HL-60 (cell line): Measurements from ENCODE around the gene CSNK1G1.

Experiments used
- DNase-seq, 2 experiments: peaks; one replicate each; pipeline ENCODE4 v3.0.0-alpha.2; 2010 to 2020; ENCODE audit warnings: low read depth in 1 of 2, low spot score in 1 of 2
- H3K27ac ChIP-seq: fragments of 250-450 bp; sonication (Bioruptor Pico); replicated peaks from 2 replicates; pipeline ENCODE4 v1.5.1; 2020; ENCODE audit warnings: mild to moderate bottlenecking, moderate library complexity
- H3K27me3 ChIP-seq: fragments of 250-450 bp; sonication (Bioruptor Pico); 2 replicates; pipeline ENCODE4 v1.5.1; 2021; ENCODE audit warnings: mild to moderate bottlenecking, moderate library complexity; ENCODE audit not compliant: insufficient read depth, poor library complexity, severe bottlenecking
- H3K4me3 ChIP-seq: replicated peaks from 2 replicates; pipeline ENCODE4 v1.5.1; 2011; ENCODE audit warnings: mild to moderate bottlenecking, control low read depth, low read length; ENCODE audit not compliant: insufficient read depth
- GABPA ChIP-seq: IDR thresholded peaks from 2 replicates; pipeline ENCODE4 v1.6.1; 2012; ENCODE audit warnings: low read depth
- POLR2AphosphoS5 ChIP-seq: IDR thresholded peaks from 2 replicates; pipeline ENCODE4 v1.6.1; 2012; ENCODE audit warnings: low read depth
- SPI1 ChIP-seq: IDR thresholded peaks from 2 replicates; pipeline ENCODE4 v1.6.1; 2012; ENCODE audit warnings: low read depth, mild to moderate bottlenecking, borderline replicate concordance
- TF ChIP-seq, protein P1 (sequence below): IDR thresholded peaks from one replicate; pipeline ENCODE4 v1.5.1; 2011; ENCODE audit warnings: low read length, control low read depth, inconsistent platforms; ENCODE audit not compliant: insufficient read depth
- TF ChIP-seq, protein P2 (sequence below): IDR thresholded peaks from 2 replicates; pipeline ENCODE4 v1.6.1; 2012; ENCODE audit warnings: low read depth; ENCODE audit not compliant: insufficient replicate concordance

Gene CSNK1G1

DNA sequence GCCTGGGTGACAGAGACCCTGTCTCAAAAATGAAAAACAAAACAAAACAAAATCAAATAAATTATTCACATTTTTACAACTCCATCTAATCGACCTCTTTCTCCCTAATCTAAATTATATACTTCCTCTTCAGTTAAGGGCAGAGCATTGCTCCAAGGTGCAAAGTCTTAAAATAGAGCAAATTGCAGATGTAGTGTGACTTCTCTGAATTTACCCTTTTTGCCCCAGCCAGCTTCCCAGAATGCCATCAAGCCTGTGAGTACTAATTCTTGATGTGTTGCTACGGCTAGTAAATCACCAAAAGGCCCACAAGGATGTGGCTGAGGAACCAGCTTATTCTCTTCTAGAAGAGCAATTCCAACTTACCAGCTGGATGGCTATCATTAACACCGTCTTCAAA is 139.8 kb downstream of the CSNK1G1 start:
- Histone ChIP-seq H3K4me3 (no peak overlapping the region), H3K27ac (no peak overlapping the region), H3K27me3 (no peaks in the 10 kb centered on the region)
- no peak for DNase-seq
- TF ChIP-seq GABPA = no peak
- TF ChIP-seq POLR2AphosphoS5 = no peak
- TF ChIP-seq, protein P1, sequence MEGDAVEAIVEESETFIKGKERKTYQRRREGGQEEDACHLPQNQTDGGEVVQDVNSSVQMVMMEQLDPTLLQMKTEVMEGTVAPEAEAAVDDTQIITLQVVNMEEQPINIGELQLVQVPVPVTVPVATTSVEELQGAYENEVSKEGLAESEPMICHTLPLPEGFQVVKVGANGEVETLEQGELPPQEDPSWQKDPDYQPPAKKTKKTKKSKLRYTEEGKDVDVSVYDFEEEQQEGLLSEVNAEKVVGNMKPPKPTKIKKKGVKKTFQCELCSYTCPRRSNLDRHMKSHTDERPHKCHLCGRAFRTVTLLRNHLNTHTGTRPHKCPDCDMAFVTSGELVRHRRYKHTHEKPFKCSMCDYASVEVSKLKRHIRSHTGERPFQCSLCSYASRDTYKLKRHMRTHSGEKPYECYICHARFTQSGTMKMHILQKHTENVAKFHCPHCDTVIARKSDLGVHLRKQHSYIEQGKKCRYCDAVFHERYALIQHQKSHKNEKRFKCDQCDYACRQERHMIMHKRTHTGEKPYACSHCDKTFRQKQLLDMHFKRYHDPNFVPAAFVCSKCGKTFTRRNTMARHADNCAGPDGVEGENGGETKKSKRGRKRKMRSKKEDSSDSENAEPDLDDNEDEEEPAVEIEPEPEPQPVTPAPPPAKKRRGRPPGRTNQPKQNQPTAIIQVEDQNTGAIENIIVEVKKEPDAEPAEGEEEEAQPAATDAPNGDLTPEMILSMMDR = no peak
- no peak for TF ChIP-seq SPI1

- DNase-seq = no peak
- no peak overlapping the region for H3K27ac ChIP-seq
Observed at GRCh38 chr15:64213646-64214045, 142.3 kb downstream of the CSNK1G1 start.

GRCh38 chr15:64211696-64212095 is 144.3 kb downstream of the CSNK1G1 start:
- Histone ChIP-seq H3K27me3 (no peaks in the 10 kb centered on the region), H3K27ac (no peak overlapping the region), H3K4me3 (no peak overlapping the region)
- TF ChIP-seq SPI1 (no peak), GABPA (no peak), POLR2AphosphoS5 (no peak)
- TF ChIP-seq, protein P2, sequence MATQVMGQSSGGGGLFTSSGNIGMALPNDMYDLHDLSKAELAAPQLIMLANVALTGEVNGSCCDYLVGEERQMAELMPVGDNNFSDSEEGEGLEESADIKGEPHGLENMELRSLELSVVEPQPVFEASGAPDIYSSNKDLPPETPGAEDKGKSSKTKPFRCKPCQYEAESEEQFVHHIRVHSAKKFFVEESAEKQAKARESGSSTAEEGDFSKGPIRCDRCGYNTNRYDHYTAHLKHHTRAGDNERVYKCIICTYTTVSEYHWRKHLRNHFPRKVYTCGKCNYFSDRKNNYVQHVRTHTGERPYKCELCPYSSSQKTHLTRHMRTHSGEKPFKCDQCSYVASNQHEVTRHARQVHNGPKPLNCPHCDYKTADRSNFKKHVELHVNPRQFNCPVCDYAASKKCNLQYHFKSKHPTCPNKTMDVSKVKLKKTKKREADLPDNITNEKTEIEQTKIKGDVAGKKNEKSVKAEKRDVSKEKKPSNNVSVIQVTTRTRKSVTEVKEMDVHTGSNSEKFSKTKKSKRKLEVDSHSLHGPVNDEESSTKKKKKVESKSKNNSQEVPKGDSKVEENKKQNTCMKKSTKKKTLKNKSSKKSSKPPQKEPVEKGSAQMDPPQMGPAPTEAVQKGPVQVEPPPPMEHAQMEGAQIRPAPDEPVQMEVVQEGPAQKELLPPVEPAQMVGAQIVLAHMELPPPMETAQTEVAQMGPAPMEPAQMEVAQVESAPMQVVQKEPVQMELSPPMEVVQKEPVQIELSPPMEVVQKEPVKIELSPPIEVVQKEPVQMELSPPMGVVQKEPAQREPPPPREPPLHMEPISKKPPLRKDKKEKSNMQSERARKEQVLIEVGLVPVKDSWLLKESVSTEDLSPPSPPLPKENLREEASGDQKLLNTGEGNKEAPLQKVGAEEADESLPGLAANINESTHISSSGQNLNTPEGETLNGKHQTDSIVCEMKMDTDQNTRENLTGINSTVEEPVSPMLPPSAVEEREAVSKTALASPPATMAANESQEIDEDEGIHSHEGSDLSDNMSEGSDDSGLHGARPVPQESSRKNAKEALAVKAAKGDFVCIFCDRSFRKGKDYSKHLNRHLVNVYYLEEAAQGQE = no peak
- TF ChIP-seq, protein P1 = no peak
- DNase-seq = no peak

More at GRCh38 chr15:64213646-64214045, 142.3 kb downstream of the CSNK1G1 start:
- H3K27me3 ChIP-seq = no peaks in the 10 kb centered on the region
- H3K4me3 ChIP-seq = no peak overlapping the region
- TF ChIP-seq POLR2AphosphoS5 = no peak
- no peak for TF ChIP-seq SPI1
- TF ChIP-seq, protein P1 = no peak
- no peak for TF ChIP-seq GABPA

DNA sequence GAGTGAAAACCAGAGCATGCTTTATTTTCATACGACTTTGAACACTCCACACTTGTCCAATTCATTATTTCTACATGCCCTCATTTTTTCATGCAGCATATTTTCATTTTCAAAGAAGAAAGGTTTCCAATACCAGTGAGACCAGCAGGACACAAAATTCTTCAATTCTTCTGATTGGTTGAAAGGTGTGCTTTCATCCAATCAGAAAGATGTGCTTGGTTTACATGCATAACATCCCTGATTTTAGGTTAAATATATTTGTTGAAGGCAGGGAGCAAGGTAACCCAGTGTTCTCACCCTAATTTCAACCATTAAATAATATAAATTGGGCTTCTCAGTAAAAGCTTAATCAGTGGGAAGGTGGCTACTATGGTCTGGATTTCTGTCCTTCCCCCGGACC is 145.6 kb downstream of the CSNK1G1 start:
- TF ChIP-seq GABPA = no peak
- TF ChIP-seq, protein P1 = no peak

More for the DNA sequence above, 145.6 kb downstream of the CSNK1G1 start:
- DNase-seq = no peak
- no peak overlapping the region for H3K27ac ChIP-seq
- H3K4me3 ChIP-seq = no peak overlapping the region
- H3K27me3 ChIP-seq = no peaks in the 10 kb centered on the region
